Spleen (tissue), 7 donors: ENCODE data around the gene UBE2U.

Experiments used
- POLR2A ChIP-seq, 3 donors: fragments of 450-650 bp; IDR thresholded peaks; one replicate each; pipeline ENCODE4 v1.5.1; 2017; ENCODE audit warnings: antibody characterized with exemption in 3 of 3, mild to moderate bottlenecking in 1 of 3
- TF ChIP-seq, protein P1 (sequence below), 11 experiments: fragments of 200-600 bp in 7 of 11; fragments of 450-650 bp in 4 of 11; sonication (generic) in 4 of 11; IDR thresholded peaks in 8 of 11; conservative IDR thresholded peaks in 3 of 11; 1 replicate in 7 of 11; 2 replicates in 4 of 11; pipeline versions ENCODE4 v1.4.0 to v1.8.0; 2016 to 2021; ENCODE audit warnings: antibody characterized with exemption in 11 of 11, inconsistent platforms in 4 of 11, mild to moderate bottlenecking in 1 of 11
- donor health status: DM: no; HTN: no; CAD: no; lungs with moderate emphysema.
- donor health status: DM: no; HTN: no; CAD: no.
- donor health status: DM: no; HTN: no; CAD: no.

DNA sequence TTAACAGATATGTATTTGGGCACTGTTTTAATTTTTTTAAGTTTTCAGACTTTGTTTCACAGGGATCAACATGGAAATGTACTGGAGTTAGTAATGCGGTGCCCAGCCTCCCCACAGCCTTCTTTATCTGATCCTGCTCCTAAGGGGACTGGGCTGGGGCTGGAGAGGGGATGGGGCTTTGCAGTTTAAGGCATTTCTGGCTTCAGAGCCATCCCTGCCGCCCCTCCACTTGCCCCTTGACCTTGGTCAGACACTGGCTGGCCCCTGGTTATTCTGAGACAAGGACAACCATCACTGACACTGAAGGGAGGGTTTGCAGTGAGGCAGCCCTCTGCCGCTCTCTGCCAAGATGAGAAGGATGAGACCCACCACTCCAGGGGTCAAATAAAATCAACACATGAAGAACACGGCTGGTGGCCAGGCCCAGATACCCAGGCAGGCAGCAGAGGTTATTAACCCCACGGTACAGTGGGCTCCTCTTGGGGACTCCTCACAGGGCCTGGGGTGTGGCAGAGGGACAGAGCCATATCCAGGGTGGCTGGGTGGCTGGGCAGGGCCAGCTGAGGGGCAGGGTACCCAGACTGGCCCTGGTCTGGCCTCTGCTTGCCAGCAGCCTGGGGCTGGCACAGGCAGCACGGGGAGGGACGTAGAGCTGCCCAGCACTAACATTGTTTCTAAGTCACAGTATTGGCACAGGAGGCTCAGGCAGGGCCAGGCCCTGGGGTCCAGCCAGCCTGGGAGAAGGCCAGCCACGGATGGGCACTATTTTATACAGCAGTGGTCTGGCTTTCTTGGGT, 7.2 kb upstream of the UBE2U start:
- TF ChIP-seq, protein P1, sequence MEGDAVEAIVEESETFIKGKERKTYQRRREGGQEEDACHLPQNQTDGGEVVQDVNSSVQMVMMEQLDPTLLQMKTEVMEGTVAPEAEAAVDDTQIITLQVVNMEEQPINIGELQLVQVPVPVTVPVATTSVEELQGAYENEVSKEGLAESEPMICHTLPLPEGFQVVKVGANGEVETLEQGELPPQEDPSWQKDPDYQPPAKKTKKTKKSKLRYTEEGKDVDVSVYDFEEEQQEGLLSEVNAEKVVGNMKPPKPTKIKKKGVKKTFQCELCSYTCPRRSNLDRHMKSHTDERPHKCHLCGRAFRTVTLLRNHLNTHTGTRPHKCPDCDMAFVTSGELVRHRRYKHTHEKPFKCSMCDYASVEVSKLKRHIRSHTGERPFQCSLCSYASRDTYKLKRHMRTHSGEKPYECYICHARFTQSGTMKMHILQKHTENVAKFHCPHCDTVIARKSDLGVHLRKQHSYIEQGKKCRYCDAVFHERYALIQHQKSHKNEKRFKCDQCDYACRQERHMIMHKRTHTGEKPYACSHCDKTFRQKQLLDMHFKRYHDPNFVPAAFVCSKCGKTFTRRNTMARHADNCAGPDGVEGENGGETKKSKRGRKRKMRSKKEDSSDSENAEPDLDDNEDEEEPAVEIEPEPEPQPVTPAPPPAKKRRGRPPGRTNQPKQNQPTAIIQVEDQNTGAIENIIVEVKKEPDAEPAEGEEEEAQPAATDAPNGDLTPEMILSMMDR (IDR thresholded peaks at IDR 0.05 in 8 of 11, conservative IDR thresholded peaks at IDR 0.05 in 3 of 11): no peak
- TF ChIP-seq POLR2A (IDR thresholded peaks at IDR 0.05): no peak
